Measurements from ENCODE around the gene UBE2E2. TPM values are rescaled to one million over a fixed set of nuclear protein-coding genes. Genes with fewer than 3 reads are reported as not detected.

Gene UBE2E2
- total and polyA plus RNA-seq, 2 of the 13 experiments (the other 11 are each of a cell fraction or from before 2014, with no cell fraction given), result 0.77 to 1.5 TPM

DNA sequence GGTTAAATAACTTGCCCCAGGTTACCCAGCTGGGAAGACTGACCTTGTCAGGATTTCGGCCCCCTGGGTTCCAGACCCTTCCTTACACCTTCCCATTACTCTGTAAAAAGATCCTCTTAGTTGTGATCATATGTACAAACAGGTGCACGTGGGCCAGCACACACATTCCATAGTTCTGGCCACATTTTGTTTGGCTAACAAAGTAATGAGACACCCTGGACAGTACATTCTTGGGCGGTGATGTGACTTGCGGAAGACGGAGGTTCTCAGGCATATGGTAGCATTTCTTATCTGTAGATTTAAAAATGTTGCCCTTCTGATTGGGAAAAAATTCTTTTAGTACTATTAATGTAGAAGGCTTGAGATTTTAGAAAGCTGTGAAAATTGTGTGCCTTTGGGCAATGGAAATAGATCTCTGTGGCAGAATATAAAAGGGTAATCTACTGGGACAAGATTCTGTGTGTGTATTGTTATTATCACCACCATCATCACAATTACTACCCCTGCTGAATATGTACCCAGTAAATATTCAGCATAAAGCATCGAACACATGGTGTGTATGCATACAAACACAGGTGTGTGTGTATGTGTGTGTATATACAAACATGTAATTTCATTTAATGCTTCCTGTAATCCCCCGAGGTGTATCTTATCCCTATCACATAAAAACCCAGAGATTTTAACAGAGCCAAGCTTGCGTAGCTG is 397.2 kb downstream of the UBE2E2 start:
- ATAC-seq, result no peak
- Histone ChIP-seq H3K4me2 (ENCODE audit: low read depth, low read length) (no peak overlapping the region), H4K20me1 (ENCODE audit: insufficient read depth, low read length) (no peaks in the 10 kb centered on the region), H3K27ac (ENCODE audit: extremely low read length, insufficient read depth, low read length) (no peak overlapping the region), H2AFZ (ENCODE audit: low read length) (no peak overlapping the region), H3K9ac (ENCODE audit: insufficient read depth, low read depth, low read length) (no peak overlapping the region), H3K36me3 (replicated peaks in 1 of 2; ENCODE audit: control insufficient read depth in 1 of 2, insufficient read depth in 2 of 2, low read length in 2 of 2) (no peaks in the 10 kb centered on the region), H3K27me3 (ENCODE audit: control insufficient read depth in 1 of 2, insufficient read depth in 2 of 2, low read length in 2 of 2) (peaks cover 0 to 20% of the 10 kb centered on the region in 2 experiments; a peak in 3 of 5 replicates), H3K79me2 (ENCODE audit: insufficient read depth, low read length) (no peaks in the 10 kb centered on the region), H3K9me3 (ENCODE audit: low read length) (no peaks in the 10 kb centered on the region), H3K4me3 (replicated peaks in 1 of 3; ENCODE audit: insufficient read depth in 1 of 3, low read depth in 2 of 3, low read length in 3 of 3) (no peak overlapping the region), H3K4me1 (ENCODE audit: insufficient read depth, low read length) (no peaks in the 10 kb centered on the region)
- in situ Hi-C loops (cut with HindIII; ENCODE audit: extremely low pct_ligation_motif_present, low pct_unique_long_range_greater_than_20kb), result no loop called here
- ChIA-PET CTCF (ENCODE audit: low intra/inter-chr PET ratio, low total read pairs) (no interaction called here), POLR2A (no interaction called here)
- WGBS (ENCODE audit: low lambda C conversion rate), result 35% methylated on average over 8 of the region's 8 CpGs
- FAIRE-seq, result no peak
- DNase-seq (ENCODE audit: low spot score), result no peak
- no TSS peak for BruUV-seq (replicated peaks)
- intact Hi-C loops (cut with micrococcal nuclease; ENCODE audit: unreplicated experiment), result no loop called here
- TF ChIP-seq, protein P1, sequence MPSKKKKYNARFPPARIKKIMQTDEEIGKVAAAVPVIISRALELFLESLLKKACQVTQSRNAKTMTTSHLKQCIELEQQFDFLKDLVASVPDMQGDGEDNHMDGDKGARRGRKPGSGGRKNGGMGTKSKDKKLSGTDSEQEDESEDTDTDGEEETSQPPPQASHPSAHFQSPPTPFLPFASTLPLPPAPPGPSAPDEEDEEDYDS (CRISPR knock-in tag; IDR thresholded peaks at IDR 0.05), result no peak
- TF ChIP-seq ZSCAN29 (CRISPR knock-in tag; conservative IDR thresholded peaks at IDR 0.05) (no peak), ZNF484 (CRISPR knock-in tag; IDR thresholded peaks at IDR 0.05; ENCODE audit: borderline replicate concordance, low read depth) (no peak), SUZ12 (IDR thresholded peaks at IDR 0.05; ENCODE audit: low read depth, low read length) (no peak), MATR3 (CRISPR knock-in tag; IDR thresholded peaks at IDR 0.05) (no peak), KDM4B (CRISPR knock-in tag; IDR thresholded peaks at IDR 0.05) (no peak), ZNF773 (CRISPR knock-in tag; IDR thresholded peaks at IDR 0.05; ENCODE audit: borderline replicate concordance) (no peak), U2AF1 (optimal IDR thresholded peaks at IDR 0.05; ENCODE audit: low read depth, low read length) (no peak), ZFY (CRISPR knock-in tag; IDR thresholded peaks at IDR 0.05) (no peak), ZNF879 (CRISPR knock-in tag; IDR thresholded peaks at IDR 0.05) (no peak)
- TF ChIP-seq, protein P2, sequence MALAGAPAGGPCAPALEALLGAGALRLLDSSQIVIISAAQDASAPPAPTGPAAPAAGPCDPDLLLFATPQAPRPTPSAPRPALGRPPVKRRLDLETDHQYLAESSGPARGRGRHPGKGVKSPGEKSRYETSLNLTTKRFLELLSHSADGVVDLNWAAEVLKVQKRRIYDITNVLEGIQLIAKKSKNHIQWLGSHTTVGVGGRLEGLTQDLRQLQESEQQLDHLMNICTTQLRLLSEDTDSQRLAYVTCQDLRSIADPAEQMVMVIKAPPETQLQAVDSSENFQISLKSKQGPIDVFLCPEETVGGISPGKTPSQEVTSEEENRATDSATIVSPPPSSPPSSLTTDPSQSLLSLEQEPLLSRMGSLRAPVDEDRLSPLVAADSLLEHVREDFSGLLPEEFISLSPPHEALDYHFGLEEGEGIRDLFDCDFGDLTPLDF (CRISPR knock-in tag; IDR thresholded peaks at IDR 0.05), result no peak
- TF ChIP-seq, protein P3, sequence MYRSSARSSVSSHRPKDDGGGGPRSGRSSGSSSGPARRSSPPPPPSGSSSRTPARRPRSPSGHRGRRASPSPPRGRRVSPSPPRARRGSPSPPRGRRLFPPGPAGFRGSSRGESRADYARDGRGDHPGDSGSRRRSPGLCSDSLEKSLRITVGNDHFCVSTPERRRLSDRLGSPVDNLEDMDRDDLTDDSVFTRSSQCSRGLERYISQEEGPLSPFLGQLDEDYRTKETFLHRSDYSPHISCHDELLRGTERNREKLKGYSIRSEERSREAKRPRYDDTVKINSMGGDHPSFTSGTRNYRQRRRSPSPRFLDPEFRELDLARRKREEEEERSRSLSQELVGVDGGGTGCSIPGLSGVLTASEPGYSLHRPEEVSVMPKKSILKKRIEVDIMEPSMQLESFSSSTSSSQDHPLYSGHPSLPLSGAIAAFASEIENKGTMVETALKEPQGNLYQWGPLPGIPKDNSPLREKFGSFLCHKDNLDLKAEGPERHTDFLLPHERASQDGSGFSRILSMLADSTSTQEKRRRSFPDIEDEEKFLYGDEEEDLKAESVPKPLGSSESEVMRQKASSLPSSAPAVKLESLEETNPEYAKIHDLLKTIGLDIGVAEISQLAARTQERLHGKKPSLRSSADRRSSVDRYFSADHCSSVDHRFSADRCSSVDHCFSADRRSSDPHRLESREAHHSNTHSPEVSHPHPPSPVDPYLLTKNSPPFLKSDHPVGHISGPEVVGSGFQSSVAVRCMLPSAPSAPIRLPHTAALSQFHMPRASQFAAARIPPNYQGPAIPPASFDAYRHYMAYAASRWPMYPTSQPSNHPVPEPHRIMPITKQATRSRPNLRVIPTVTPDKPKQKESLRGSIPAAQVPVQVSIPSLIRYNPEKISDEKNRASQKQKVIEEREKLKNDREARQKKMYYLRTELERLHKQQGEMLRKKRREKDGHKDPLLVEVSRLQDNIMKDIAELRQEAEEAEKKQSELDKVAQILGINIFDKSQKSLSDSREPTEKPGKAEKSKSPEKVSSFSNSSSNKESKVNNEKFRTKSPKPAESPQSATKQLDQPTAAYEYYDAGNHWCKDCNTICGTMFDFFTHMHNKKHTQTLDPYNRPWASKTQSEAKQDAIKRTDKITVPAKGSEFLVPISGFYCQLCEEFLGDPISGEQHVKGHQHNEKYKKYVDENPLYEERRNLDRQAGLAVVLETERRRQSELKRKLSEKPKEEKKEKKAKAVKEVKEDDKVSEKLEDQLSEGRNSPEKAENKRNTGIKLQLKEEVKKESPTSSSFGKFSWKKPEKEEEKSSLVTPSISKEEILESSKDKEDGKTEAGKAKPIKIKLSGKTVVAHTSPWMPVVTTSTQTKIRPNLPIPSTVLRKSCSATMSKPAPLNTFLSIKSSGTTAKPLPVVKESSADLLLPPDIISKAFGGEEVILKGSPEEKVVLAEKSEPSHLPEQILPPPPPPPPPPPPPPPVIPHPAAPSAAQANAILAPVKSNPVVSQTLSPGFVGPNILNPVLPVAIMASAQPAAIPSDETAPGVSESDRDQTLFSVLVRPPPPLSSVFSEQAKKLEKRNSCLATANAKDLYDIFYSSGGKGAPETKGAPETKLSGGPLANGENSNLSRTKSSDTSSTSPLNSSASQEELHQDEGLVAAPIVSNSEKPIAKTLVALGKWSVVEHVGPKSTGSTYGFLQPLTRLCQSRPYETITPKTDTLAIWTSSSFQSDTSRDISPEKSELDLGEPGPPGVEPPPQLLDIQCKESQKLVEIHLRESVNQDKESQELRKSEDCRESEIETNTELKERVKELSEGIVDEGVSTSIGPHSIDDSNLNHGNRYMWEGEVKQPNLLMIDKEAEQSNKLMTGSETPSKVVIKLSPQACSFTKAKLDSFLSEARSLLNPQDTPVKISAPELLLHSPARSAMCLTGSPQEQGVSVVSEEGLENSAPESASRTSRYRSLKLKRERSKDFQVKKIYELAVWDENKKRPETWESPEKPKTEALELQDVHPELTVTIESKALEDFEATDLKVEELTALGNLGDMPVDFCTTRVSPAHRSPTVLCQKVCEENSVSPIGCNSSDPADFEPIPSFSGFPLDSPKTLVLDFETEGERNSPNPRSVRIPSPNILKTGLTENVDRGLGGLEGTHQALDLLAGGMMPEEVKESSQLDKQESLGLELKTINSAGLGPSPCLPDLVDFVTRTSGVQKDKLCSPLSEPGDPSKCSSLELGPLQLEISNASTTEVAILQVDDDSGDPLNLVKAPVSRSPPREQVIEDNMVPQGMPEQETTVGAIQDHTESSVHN (CRISPR knock-in tag; IDR thresholded peaks at IDR 0.05), result no peak
- TF ChIP-seq, protein P4, sequence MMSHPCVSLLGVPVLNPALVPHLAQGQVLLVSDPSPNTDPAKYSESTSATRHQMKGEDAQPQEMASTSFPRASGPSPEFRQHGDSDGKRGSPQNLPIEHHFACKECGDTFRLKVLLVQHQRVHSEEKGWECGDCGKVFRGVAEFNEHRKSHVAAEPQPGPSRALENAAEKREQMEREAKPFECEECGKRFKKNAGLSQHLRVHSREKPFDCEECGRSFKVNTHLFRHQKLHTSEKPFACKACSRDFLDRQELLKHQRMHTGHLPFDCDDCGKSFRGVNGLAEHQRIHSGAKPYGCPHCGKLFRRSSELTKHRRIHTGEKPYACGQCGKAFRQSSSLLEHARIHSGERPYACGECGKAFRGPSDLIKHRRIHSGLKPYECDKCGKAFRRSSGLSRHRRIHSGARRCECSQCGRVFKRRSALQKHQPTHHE (CRISPR knock-in tag; IDR thresholded peaks at IDR 0.05; ENCODE audit: borderline replicate concordance), result no peak

Data from HepG2 (cell line).